Sigmoid colon (tissue), 7 donors: ENCODE measurements around the gene CD44. TPM values are rescaled to one million over a fixed set of nuclear protein-coding genes. Genes with fewer than 3 reads are reported as not detected.

Source experiments
- DNase-seq: peaks from one replicate; pipeline ENCODE4 v3.0.0-alpha.2; 2019
- H3K27ac ChIP-seq, 4 donors: fragments of 200-600 bp; sonication (generic); one replicate each; pipeline ENCODE4 v1.5.1; 2016 to 2019; ENCODE audit warnings: mild to moderate bottlenecking in 1 of 4
- H3K27me3 ChIP-seq, 3 donors: fragments of 200-600 bp; sonication (generic); one replicate each; pipeline ENCODE4 v1.5.1; 2019; ENCODE audit warnings: mild to moderate bottlenecking in 1 of 3
- H3K36me3 ChIP-seq, 4 donors: fragments of 200-600 bp; sonication (generic); one replicate each; pipeline ENCODE4 v1.5.1; 2016 to 2019
- H3K4me1 ChIP-seq, 4 donors: fragments of 200-600 bp; sonication (generic); one replicate each; pipeline ENCODE4 v1.5.1; 2017 to 2019
- H3K4me3 ChIP-seq, 4 donors: fragments of 200-600 bp; sonication (generic); one replicate each; pipeline ENCODE4 v1.5.1; 2017 to 2019; ENCODE audit warnings: mild to moderate bottlenecking in 2 of 4, moderate library complexity in 1 of 4
- H3K9me3 ChIP-seq, 4 donors: fragments of 200-600 bp in 3 of 4; sonication (generic) in 3 of 4; one replicate each; pipeline versions ENCODE4 v1.5.1 to v1.6.1; 2013 to 2019
- EP300 ChIP-seq, 4 donors: sonication (generic); formaldehyde crosslinking; IDR thresholded peaks; one replicate each; pipeline ENCODE4 v1.6.1; 2017; ENCODE audit warnings: antibody characterized with exemption in 4 of 4
- POLR2A ChIP-seq, 2 donors: fragments of 450-650 bp; IDR thresholded peaks; one replicate each; pipeline ENCODE4 v1.6.1; 2016; ENCODE audit warnings: antibody characterized with exemption in 2 of 2, mild to moderate bottlenecking in 2 of 2, moderate library complexity in 2 of 2
- POLR2AphosphoS5 ChIP-seq, 4 donors: sonication (generic); formaldehyde crosslinking; IDR thresholded peaks; one replicate each; pipeline ENCODE4 v1.6.1; 2017; ENCODE audit warnings: antibody characterized with exemption in 4 of 4
- WGBS, 2 donors: extraction: QIAGEN DNeasy Blood & Tissue Kit; methylation state at CpG; one replicate each; pipeline ENCODE4 v1.1.7; 2013; 5-methylcytosine and 5-hydroxymethylcytosine counted together
- intact Hi-C: fragments of 100-400 bp; cut with DNase I; formaldehyde crosslinking; loops from one replicate; pipeline ENCODE4 v1.15.1; 2023
- polyA plus RNA-seq, 3 donors: library from polyadenylated mRNA; stranded (reverse); fragments of 200-250 nt; gene quantifications; one replicate each; pipeline ENCODE4 v1.2.3, GENCODE V29; 2013
- total RNA-seq, 4 donors: library from RNA; depleted of rRNA; stranded (reverse); fragments of >200 nt; gene quantifications; one replicate each; pipeline ENCODE4 v1.1.0, GENCODE V29; 2016
- TF ChIP-seq, protein P1 (sequence below), 4 experiments: fragments of 450-650 bp in 3 of 4; fragments of 200-600 bp in 1 of 4; IDR thresholded peaks; one replicate each; pipeline ENCODE4 v1.5.1; 2016 to 2019; ENCODE audit warnings: antibody characterized with exemption in 4 of 4, mild to moderate bottlenecking in 3 of 4, moderate library complexity in 2 of 4
- donor health status: healthy with polysubstance abuse.
- donor health status: Bipolar disorder and iron deficiency.
- donor health status: healthy.

Gene CD44
- total and polyA plus RNA-seq, 7 donors = 28.4 to 228 (median 76.4) TPM

DNA sequence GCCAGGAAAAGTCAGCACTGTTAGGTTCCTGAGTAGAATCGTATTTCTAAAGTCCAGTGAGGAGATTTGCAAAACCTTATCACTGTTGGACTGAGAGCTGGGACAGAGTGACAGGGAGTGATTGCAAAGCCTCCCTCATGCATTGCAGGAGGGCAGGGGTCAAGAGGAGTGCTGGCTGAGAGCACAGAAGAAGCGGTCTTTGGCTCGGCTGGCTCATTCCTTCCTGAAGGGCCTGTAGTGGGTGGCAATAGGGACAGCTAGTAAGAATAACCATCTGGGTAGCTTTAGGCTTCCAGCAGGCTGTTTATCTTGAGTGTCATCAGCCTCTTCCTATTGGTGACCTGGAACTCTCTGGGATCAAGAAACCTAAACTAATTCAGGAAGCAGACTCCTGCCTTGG, 53.4 kb downstream of the CD44 start:
- TF ChIP-seq POLR2AphosphoS5 (IDR thresholded peaks at IDR 0.05) (peak; percentile 15 to 71 (median 44)), POLR2A (IDR thresholded peaks at IDR 0.05) (no peak), EP300 (IDR thresholded peaks at IDR 0.05) (no peak)
- TF ChIP-seq, protein P1, sequence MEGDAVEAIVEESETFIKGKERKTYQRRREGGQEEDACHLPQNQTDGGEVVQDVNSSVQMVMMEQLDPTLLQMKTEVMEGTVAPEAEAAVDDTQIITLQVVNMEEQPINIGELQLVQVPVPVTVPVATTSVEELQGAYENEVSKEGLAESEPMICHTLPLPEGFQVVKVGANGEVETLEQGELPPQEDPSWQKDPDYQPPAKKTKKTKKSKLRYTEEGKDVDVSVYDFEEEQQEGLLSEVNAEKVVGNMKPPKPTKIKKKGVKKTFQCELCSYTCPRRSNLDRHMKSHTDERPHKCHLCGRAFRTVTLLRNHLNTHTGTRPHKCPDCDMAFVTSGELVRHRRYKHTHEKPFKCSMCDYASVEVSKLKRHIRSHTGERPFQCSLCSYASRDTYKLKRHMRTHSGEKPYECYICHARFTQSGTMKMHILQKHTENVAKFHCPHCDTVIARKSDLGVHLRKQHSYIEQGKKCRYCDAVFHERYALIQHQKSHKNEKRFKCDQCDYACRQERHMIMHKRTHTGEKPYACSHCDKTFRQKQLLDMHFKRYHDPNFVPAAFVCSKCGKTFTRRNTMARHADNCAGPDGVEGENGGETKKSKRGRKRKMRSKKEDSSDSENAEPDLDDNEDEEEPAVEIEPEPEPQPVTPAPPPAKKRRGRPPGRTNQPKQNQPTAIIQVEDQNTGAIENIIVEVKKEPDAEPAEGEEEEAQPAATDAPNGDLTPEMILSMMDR (IDR thresholded peaks at IDR 0.05) = no peak
- Histone ChIP-seq H3K27me3 (no peaks in the 10 kb centered on the region), H3K9me3 (no peaks in the 10 kb centered on the region), H3K4me1 (peaks cover 0 to 55% (median 40%) of the 10 kb centered on the region in 4 donors), H3K27ac (peak overlapping the region; percentile 68 to 80 (median 78)), H3K4me3 (no peak overlapping the region), H3K36me3 (peaks cover 0 to 7% (median 0%) of the 10 kb centered on the region in 4 donors)
- WGBS, 2 donors = 75 to 87% methylated on average over 3 of the region's 3 CpGs
- intact Hi-C loops = no loop called here
- peak; percentile 84 for DNase-seq

DNA sequence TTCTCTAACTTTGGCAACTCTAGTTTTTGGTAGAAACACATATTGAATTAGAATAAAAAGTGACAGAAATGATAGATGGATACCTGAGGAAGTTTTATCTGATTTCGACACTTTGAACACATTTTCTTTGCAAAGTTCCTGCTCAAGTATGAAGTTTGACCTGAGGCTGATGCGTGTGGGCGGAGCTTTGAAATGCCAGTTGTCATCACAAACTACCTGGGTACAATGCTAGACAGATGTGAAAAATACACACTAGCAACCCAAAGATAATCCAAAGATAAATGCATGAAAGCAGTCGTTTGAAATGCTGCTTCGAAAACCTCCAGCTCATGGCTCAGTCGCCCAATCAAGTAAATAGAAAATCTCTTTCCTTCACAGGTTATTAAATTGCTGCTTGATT, 54.8 kb downstream of the CD44 start:
- no peak for DNase-seq
- intact Hi-C loops = no loop called here

DNA sequence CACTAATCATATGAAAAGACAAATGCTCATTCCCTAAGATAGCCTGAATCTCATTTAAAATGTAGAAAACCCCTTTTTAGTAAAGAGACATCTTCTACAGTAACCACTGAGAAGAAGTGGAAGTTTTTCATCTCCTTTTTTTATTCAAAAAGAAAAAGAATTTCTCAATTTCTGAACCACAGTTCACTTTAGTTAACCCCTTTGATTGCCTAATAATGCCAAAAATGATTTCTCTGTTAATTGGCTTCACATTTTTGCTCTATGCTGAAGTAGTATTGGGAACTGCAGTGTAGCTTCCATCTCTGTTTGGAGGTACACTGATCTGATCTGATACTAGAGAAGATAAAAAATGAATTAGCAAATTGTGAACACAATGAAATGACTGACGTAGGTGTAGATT, 58.3 kb downstream of the CD44 start:
- peaks cover 0 to 23% (median 13%) of the 10 kb centered on the region in 4 donors for H3K4me1 ChIP-seq
- H3K4me3 ChIP-seq = no peak overlapping the region
- no peak overlapping the region for H3K27ac ChIP-seq
- DNase-seq = no peak
- 89 to 99% methylated on average over 1 of the region's 1 CpG for WGBS, 2 donors
- no peaks in the 10 kb centered on the region for H3K9me3 ChIP-seq
- H3K36me3 ChIP-seq = peaks cover 0 to 36% (median 8%) of the 10 kb centered on the region in 4 donors
- TF ChIP-seq POLR2AphosphoS5 (IDR thresholded peaks at IDR 0.05) = no peak
- TF ChIP-seq, protein P1 (IDR thresholded peaks at IDR 0.05) = no peak
- TF ChIP-seq EP300 (IDR thresholded peaks at IDR 0.05) = no peak
- TF ChIP-seq POLR2A (IDR thresholded peaks at IDR 0.05) = no peak
- intact Hi-C loops = no loop called here
- no peaks in the 10 kb centered on the region for H3K27me3 ChIP-seq

More for the DNA sequence above, 54.8 kb downstream of the CD44 start:
- Histone ChIP-seq H3K27me3 (no peaks in the 10 kb centered on the region), H3K36me3 (peaks cover 0 to 15% (median 0%) of the 10 kb centered on the region in 4 donors), H3K27ac (peak overlapping the region in 1 of 4 donors; percentile 77), H3K9me3 (no peaks in the 10 kb centered on the region), H3K4me3 (no peak overlapping the region), H3K4me1 (peaks cover 0 to 55% (median 40%) of the 10 kb centered on the region in 4 donors)
- TF ChIP-seq EP300 (IDR thresholded peaks at IDR 0.05) (no peak), POLR2AphosphoS5 (IDR thresholded peaks at IDR 0.05) (no peak), POLR2A (IDR thresholded peaks at IDR 0.05) (no peak)
- TF ChIP-seq, protein P1 (IDR thresholded peaks at IDR 0.05) = no peak
- 77 to 80% methylated on average over 6 of the region's 6 CpGs for WGBS, 2 donors

DNA sequence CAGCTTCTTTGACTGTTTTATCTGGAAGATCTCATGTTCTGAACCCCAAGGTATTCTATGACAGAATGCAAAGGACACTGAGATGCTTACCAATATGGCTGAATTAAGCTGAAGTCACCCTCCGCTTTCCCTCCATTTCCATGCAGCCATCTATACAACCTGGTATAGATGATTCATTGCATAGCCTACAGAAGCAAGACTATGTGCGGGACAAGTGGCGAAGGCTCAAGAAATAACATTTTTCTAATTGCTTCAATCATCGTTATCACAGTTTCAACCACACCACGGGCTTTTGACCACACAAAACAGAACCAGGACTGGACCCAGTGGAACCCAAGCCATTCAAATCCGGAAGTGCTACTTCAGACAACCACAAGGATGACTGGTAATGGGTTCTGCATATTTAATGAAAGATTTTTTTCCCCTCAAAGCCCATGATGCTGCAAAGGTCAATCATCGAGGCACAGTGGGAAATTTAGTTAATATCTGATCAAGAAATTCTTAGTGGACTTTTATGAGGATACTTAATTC, 61.9 kb downstream of the CD44 start:
- 93% methylated on average over 7 of the region's 7 CpGs for WGBS, 2 donors
- H3K4me1 ChIP-seq = no peaks in the 10 kb centered on the region
- intact Hi-C loops = no loop called here
- DNase-seq = no peak
- TF ChIP-seq POLR2AphosphoS5 (IDR thresholded peaks at IDR 0.05) (no peak), EP300 (IDR thresholded peaks at IDR 0.05) (no peak), POLR2A (IDR thresholded peaks at IDR 0.05) (no peak)
- TF ChIP-seq, protein P1 (IDR thresholded peaks at IDR 0.05) = no peak
- H3K36me3 ChIP-seq = peaks cover 0 to 41% (median 11%) of the 10 kb centered on the region in 4 donors
- no peak overlapping the region for H3K27ac ChIP-seq
- H3K4me3 ChIP-seq = no peak overlapping the region
- no peaks in the 10 kb centered on the region for H3K27me3 ChIP-seq
- H3K9me3 ChIP-seq = no peaks in the 10 kb centered on the region

DNA sequence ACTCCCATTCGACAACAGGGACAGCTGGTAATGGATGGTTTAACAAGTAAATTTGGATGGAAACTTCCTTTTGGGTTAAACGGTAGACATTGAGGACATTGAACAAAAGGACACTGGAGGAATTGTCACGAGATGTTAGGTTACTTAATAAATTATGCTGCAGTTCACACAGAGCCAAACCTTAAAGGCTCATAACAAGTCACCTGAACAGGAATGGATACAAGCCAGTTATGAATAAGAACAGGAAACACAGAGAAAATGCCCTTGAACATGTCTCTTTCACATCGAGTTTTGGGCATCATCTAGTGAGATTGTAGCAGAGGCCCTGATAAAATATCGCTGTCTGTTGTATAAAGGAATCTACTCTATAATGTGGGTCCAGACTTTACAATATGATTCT, 65.6 kb downstream of the CD44 start:
- peaks cover 0 to 9% (median 3%) of the 10 kb centered on the region in 4 donors for H3K4me1 ChIP-seq
- intact Hi-C loops = no loop called here
- H3K27ac ChIP-seq = no peak overlapping the region
- WGBS, 2 donors = 95 to 97% methylated on average over 5 of the region's 5 CpGs
- H3K36me3 ChIP-seq = peaks cover 0 to 28% (median 11%) of the 10 kb centered on the region in 4 donors
- no peaks in the 10 kb centered on the region for H3K27me3 ChIP-seq
- TF ChIP-seq POLR2A (IDR thresholded peaks at IDR 0.05) (no peak), POLR2AphosphoS5 (IDR thresholded peaks at IDR 0.05) (no peak), EP300 (IDR thresholded peaks at IDR 0.05) (no peak)
- TF ChIP-seq, protein P1 (IDR thresholded peaks at IDR 0.05) = no peak
- DNase-seq = no peak
- no peak overlapping the region for H3K4me3 ChIP-seq
- no peaks in the 10 kb centered on the region for H3K9me3 ChIP-seq
